CD14-positive monocyte (primary cell): ENCODE data around the gene HMCN1. TPM values are rescaled to one million over a fixed set of nuclear protein-coding genes. Genes with fewer than 3 reads are reported as not detected.
"Not testable (repeated sequence)": the region's sequence is repeated elsewhere in the genome, so short reads cannot be mapped to it uniquely, and the experiment has no call there.

Experiments
- DNase-seq, 3 donors: peaks; one replicate each; pipeline ENCODE4 v3.0.0-alpha.2; 2011 to 2022
- H2AFZ ChIP-seq: 2 replicates; pipeline ENCODE4 v1.6.0; 2012; ENCODE audit warnings: mild to moderate bottlenecking, low read depth, low read length, inconsistent platforms; ENCODE audit not compliant: insufficient read depth, poor library complexity, severe bottlenecking
- H3K27ac ChIP-seq, 2 donors: 1 replicate in 1 of 2; 2 replicates in 1 of 2; pipeline ENCODE4 v1.5.1; 2012 to 2013; ENCODE audit warnings: low read length in 2 of 2, control low read depth in 1 of 2, inconsistent platforms in 1 of 2, low read depth in 1 of 2, mild to moderate bottlenecking in 1 of 2
- H3K27me3 ChIP-seq, 2 donors: one replicate each; pipeline versions ENCODE4 v1.6.0 to v1.6.1; 2011 to 2013; ENCODE audit warnings: low read length in 2 of 2; ENCODE audit not compliant: control insufficient read depth in 2 of 2, insufficient read depth in 2 of 2
- H3K36me3 ChIP-seq, 2 donors: replicated peaks in 1 of 2; 1 replicate in 1 of 2; 2 replicates in 1 of 2; pipeline versions ENCODE4 v1.5.1 to v1.6.1; 2012 to 2013; ENCODE audit warnings: low read length in 2 of 2, control low read depth in 1 of 2, inconsistent platforms in 1 of 2, mild to moderate bottlenecking in 1 of 2; ENCODE audit not compliant: insufficient read depth in 2 of 2, control insufficient read depth in 1 of 2
- H3K4me1 ChIP-seq, 2 donors: 1 replicate in 1 of 2; 2 replicates in 1 of 2; pipeline versions ENCODE4 v1.5.1 to v1.6.1; 2012 to 2013; ENCODE audit warnings: low read length in 2 of 2, control low read depth in 1 of 2, inconsistent platforms in 1 of 2, mild to moderate bottlenecking in 1 of 2, moderate library complexity in 1 of 2; ENCODE audit not compliant: insufficient read depth in 2 of 2, control insufficient read depth in 1 of 2
- H3K4me2 ChIP-seq: replicated peaks from 2 replicates; pipeline ENCODE3; 2012; ENCODE audit warnings: low read length, moderate library complexity, mild to moderate bottlenecking; ENCODE audit not compliant: poor library complexity, severe bottlenecking; ENCODE audit errors: extremely low read depth
- H3K4me3 ChIP-seq, 3 experiments: fragments of 200-600 bp in 1 of 3; sonication (generic) in 1 of 3; replicated peaks in 1 of 3; 1 replicate in 2 of 3; 2 replicates in 1 of 3; pipeline ENCODE4 v1.5.1; 2011 to 2013; ENCODE audit warnings: low read length in 3 of 3, mild to moderate bottlenecking in 3 of 3, control low read depth in 2 of 3, low read depth in 2 of 3, inconsistent platforms in 1 of 3, moderate library complexity in 1 of 3
- H3K79me2 ChIP-seq: 2 replicates; pipeline ENCODE4 v1.6.0; 2012; ENCODE audit warnings: mild to moderate bottlenecking, control low read depth, inconsistent platforms, low read length, moderate library complexity; ENCODE audit not compliant: insufficient read depth
- H3K9ac ChIP-seq: 2 replicates; pipeline ENCODE4 v1.6.0; 2017; ENCODE audit warnings: low read length, mild to moderate bottlenecking; ENCODE audit not compliant: insufficient read depth, poor library complexity, severe bottlenecking
- H3K9me3 ChIP-seq, 2 donors: replicated peaks in 1 of 2; 1 replicate in 1 of 2; 2 replicates in 1 of 2; pipeline versions ENCODE4 v1.5.1 to v1.6.1; 2012 to 2013; ENCODE audit warnings: low read length in 2 of 2, control low read depth in 1 of 2; ENCODE audit not compliant: control insufficient read depth in 1 of 2, insufficient read depth in 1 of 2
- H4K20me1 ChIP-seq: 2 replicates; pipeline ENCODE4 v1.6.0; 2012; ENCODE audit warnings: mild to moderate bottlenecking, low read length, control low read depth, moderate library complexity; ENCODE audit not compliant: insufficient read depth
- H3K27ac Mint-ChIP-seq, 7 donors: one replicate each; pipeline ENCODE4 v1.8.0; 2020; ENCODE audit warnings: mild to moderate bottlenecking in 7 of 7, mixed read lengths in 7 of 7, moderate library complexity in 6 of 7, inconsistent platforms in 2 of 7
- H3K27me3 Mint-ChIP-seq, 3 donors: one replicate each; pipeline ENCODE4 v1.8.0; 2021 to 2022; ENCODE audit warnings: low read depth in 3 of 3, mild to moderate bottlenecking in 3 of 3, mixed read lengths in 3 of 3, moderate library complexity in 3 of 3, inconsistent platforms in 1 of 3
- H3K36me3 Mint-ChIP-seq, 2 donors: one replicate each; pipeline ENCODE4 v1.8.0; 2020; ENCODE audit warnings: mixed read lengths in 2 of 2, inconsistent platforms in 1 of 2, mild to moderate bottlenecking in 1 of 2
- H3K4me1 Mint-ChIP-seq: one replicate; pipeline ENCODE4 v1.8.0; 2020; ENCODE audit warnings: mild to moderate bottlenecking, mixed read lengths
- H3K4me3 Mint-ChIP-seq, 2 donors: one replicate each; pipeline ENCODE4 v1.8.0; 2020; ENCODE audit warnings: mild to moderate bottlenecking in 2 of 2, mixed read lengths in 2 of 2, moderate library complexity in 1 of 2
- H3K9me3 Mint-ChIP-seq, 7 donors: one replicate each; pipeline ENCODE4 v1.8.0; 2020 to 2022; ENCODE audit warnings: mixed read lengths in 7 of 7, mild to moderate bottlenecking in 6 of 7, moderate library complexity in 6 of 7, inconsistent platforms in 2 of 7
- WGBS: methylation state at CpG from one replicate; pipeline ENCODE4 v1.1.5; 2013; ENCODE audit warnings: missing lambda C conversion rate; ENCODE audit not compliant: insufficient coverage; 5-methylcytosine and 5-hydroxymethylcytosine counted together
- intact Hi-C, 2 donors: fragments of 100-400 bp; cut with micrococcal nuclease; formaldehyde crosslinking; loops; one replicate each; pipeline versions ENCODE4 v1.15.0 to v1.15.1; 2023
- polyA plus RNA-seq, 3 donors: library from polyadenylated mRNA; depleted of rRNA in 1 of 3; unstranded in 2 of 3; stranded (reverse) in 1 of 3; fragments of 300-500 nt in 2 of 3; fragments of >200 nt in 1 of 3; fragmentation: Illumina TruSeq in 2 of 3; gene quantifications; 1 replicate in 2 of 3; 2 replicates in 1 of 3; pipeline ENCODE4 v1.2.3, GENCODE V29; 2012 to 2021
- TF ChIP-seq, protein P1 (sequence below): fragments of 200-600 bp; IDR thresholded peaks from one replicate; pipeline ENCODE4 v1.8.0; 2022; ENCODE audit warnings: antibody characterized with exemption, mild to moderate bottlenecking

The HMCN1 gene
- polyA plus RNA-seq, 3 donors, result not detected

DNA sequence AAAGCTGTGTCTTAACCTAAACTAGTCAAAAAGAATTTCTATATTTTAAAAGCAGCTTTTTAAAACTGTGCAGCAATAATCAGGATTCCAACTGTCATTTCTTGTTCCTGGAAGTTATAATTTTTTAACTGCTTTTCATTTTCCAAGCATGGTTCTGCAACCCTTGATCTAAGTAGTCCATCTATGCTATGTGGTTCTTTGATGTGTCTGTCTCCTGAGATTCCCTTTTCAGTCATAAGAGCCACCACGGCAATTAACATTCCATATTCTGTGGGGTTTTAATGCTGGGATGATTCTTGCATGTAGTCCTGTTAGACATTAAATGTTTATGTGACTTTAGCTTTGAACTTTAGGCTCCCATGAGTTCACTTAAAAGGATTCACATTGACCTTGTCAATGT, 420.5 kb downstream of the HMCN1 start:
- no peak overlapping the region for H3K27ac ChIP-seq

DNA sequence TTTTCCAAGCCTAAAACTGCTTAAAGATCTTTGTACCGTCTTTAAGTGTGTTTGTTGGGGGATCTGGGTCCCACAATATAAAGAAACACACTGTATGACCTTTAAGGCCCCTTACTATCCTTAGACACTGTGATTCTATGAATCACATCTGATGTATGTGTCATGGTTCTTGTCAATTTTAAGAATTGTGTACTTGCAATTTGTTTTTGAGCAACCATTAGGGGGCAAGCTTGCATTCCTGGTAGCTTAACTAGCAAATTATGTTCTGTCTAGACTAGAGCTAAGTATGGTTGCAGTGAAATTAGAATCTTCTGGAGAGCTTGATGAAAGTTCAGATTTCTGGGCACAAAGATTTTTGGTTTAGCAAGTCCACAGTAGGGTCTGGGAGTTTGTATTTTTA, 421.4 kb downstream of the HMCN1 start:
- no peak overlapping the region for H2AFZ ChIP-seq
- H4K20me1 ChIP-seq, result no peaks in the 10 kb centered on the region
- H3K79me2 ChIP-seq, result no peaks in the 10 kb centered on the region
- H3K36me3 ChIP-seq, result no peaks in the 10 kb centered on the region
- H3K4me3 Mint-ChIP-seq, result no peak overlapping the region
- no peak overlapping the region for H3K27ac ChIP-seq
- H3K27me3 Mint-ChIP-seq, result no peaks in the 10 kb centered on the region
- H3K4me1 ChIP-seq, result no peaks in the 10 kb centered on the region
- H3K36me3 Mint-ChIP-seq, result no peaks in the 10 kb centered on the region
- TF ChIP-seq, protein P1, sequence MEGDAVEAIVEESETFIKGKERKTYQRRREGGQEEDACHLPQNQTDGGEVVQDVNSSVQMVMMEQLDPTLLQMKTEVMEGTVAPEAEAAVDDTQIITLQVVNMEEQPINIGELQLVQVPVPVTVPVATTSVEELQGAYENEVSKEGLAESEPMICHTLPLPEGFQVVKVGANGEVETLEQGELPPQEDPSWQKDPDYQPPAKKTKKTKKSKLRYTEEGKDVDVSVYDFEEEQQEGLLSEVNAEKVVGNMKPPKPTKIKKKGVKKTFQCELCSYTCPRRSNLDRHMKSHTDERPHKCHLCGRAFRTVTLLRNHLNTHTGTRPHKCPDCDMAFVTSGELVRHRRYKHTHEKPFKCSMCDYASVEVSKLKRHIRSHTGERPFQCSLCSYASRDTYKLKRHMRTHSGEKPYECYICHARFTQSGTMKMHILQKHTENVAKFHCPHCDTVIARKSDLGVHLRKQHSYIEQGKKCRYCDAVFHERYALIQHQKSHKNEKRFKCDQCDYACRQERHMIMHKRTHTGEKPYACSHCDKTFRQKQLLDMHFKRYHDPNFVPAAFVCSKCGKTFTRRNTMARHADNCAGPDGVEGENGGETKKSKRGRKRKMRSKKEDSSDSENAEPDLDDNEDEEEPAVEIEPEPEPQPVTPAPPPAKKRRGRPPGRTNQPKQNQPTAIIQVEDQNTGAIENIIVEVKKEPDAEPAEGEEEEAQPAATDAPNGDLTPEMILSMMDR, result no peak
- WGBS, result no CpG with 5 or more reads among the region's 1 CpG
- H3K9me3 ChIP-seq, result no peaks in the 10 kb centered on the region
- intact Hi-C loops, result no loop called here
- no peak overlapping the region for H3K4me3 ChIP-seq
- no peak overlapping the region for H3K9ac ChIP-seq
- DNase-seq, result peak in 1 of 3 donors; percentile 20
- H3K27ac Mint-ChIP-seq, result no peak overlapping the region
- H3K9me3 Mint-ChIP-seq, result peaks cover 0 to 3% (median 0%) of the 10 kb centered on the region in 7 donors
- no peaks in the 10 kb centered on the region for H3K4me1 Mint-ChIP-seq
- no peak overlapping the region for H3K4me2 ChIP-seq
- H3K27me3 ChIP-seq, result no peaks in the 10 kb centered on the region

More for the DNA sequence above, 420.5 kb downstream of the HMCN1 start:
- intact Hi-C loops, result no loop called here
- TF ChIP-seq, protein P1, result no peak
- Histone ChIP-seq H3K4me3 (no peak overlapping the region), H3K79me2 (no peaks in the 10 kb centered on the region), H3K36me3 (no peaks in the 10 kb centered on the region), H3K4me1 (no peaks in the 10 kb centered on the region), H2AFZ (no peak overlapping the region), H3K9me3 (no peaks in the 10 kb centered on the region), H3K27me3 (no peaks in the 10 kb centered on the region), H3K9ac (no peak overlapping the region), H4K20me1 (no peaks in the 10 kb centered on the region), H3K4me2 (no peak overlapping the region)
- Mint-ChIP-seq H3K9me3 (peaks cover 0 to 3% (median 0%) of the 10 kb centered on the region in 7 donors), H3K36me3 (no peaks in the 10 kb centered on the region), H3K27me3 (no peaks in the 10 kb centered on the region), H3K27ac (no peak overlapping the region), H3K4me3 (no peak overlapping the region), H3K4me1 (no peaks in the 10 kb centered on the region)
- no CpG with 5 or more reads among the region's 1 CpG for WGBS
- no peak for DNase-seq

DNA sequence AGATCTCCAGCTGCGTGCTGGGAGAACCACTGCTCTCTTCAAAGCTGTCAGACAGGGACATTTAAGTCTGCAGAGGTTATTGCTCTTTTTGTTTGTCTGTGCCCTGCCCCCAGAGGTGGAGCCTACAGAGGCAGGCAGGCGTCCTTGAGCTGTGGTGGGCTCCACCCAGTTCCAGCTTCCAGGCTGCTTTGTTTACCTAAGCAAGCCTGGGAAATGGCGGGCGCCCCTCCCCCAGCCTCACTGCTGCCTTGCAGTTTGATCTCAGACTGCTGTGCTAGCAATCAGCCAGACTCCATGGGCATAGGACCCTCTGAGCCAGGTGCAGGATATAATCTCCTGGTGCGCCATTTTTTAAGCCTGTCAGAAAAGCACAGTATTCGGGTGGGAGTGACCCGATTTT, 428.7 kb downstream of the HMCN1 start:
- H3K4me2 ChIP-seq, H3K4me3 ChIP-seq, H3K27me3 ChIP-seq, H3K9ac ChIP-seq, H3K27me3 Mint-ChIP-seq, DNase-seq, H3K27ac ChIP-seq, intact Hi-C loops, H3K36me3 Mint-ChIP-seq, H3K4me3 Mint-ChIP-seq, H2AFZ ChIP-seq, H3K4me1 ChIP-seq, H3K4me1 Mint-ChIP-seq, H3K36me3 ChIP-seq, H3K79me2 ChIP-seq, H4K20me1 ChIP-seq, H3K27ac Mint-ChIP-seq, H3K9me3 ChIP-seq: not testable (repeated sequence)
- peaks cover 5 to 19% (median 13%) of the 10 kb centered on the region in 7 donors for H3K9me3 Mint-ChIP-seq
- WGBS, result 92% methylated on average over 6 of the region's 7 CpGs
